Choroid plexus epithelial cell (primary cell): ENCODE data around the gene FAM78A.
A peak's percentile ranks its signal among the peaks of the same experiment; 100 is the strongest.

Source experiments
- DNase-seq: peaks from one replicate; pipeline ENCODE4 v3.0.0-alpha.2; 2010; ENCODE audit warnings: low read depth
- H3K4me3 ChIP-seq: 2 replicates; pipeline ENCODE4 v1.5.1; 2011; ENCODE audit warnings: low read depth, mild to moderate bottlenecking, control low read depth, low read length, moderate library complexity
- TF ChIP-seq, protein P1 (sequence below): conservative IDR thresholded peaks from 2 replicates; pipeline ENCODE4 v1.5.1; 2011; ENCODE audit warnings: low read depth, mild to moderate bottlenecking, control low read depth, inconsistent platforms, low read length, moderate library complexity

Gene FAM78A

DNA sequence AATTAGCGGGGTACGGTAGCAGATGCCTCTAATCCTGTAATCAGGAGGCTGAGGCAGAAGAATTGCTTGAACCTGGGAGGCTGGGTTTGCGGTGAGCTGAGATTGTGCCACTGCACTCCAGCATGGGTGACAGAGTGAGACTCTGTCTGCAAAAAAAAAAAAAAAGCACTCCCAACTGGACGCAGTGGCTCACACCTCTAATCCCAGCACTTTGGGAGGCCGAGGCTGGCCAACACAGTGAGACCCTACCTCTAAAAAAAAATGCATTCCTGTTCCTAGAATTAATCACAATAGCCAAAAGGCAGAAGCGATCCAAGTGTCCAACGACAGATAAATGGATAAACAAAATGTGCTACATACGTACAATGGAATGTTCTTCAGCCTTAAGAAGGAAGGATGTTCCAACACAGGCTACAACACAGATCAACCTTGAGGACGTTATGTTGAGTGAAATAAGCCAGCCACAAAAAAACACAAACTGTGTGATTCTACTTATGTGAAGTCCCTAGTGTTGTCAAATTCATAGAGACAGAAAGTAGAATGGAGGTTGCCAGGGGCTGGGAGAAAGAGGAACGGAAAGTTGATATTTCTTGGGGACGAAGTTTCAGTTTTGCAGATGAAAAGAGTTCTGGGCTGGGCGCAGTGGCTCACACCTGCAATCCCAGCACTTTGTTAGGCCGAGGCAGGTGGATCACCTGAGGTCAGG is 13.8 kb downstream of the FAM78A start:
- H3K4me3 ChIP-seq, result no peak overlapping the region
- TF ChIP-seq, protein P1, sequence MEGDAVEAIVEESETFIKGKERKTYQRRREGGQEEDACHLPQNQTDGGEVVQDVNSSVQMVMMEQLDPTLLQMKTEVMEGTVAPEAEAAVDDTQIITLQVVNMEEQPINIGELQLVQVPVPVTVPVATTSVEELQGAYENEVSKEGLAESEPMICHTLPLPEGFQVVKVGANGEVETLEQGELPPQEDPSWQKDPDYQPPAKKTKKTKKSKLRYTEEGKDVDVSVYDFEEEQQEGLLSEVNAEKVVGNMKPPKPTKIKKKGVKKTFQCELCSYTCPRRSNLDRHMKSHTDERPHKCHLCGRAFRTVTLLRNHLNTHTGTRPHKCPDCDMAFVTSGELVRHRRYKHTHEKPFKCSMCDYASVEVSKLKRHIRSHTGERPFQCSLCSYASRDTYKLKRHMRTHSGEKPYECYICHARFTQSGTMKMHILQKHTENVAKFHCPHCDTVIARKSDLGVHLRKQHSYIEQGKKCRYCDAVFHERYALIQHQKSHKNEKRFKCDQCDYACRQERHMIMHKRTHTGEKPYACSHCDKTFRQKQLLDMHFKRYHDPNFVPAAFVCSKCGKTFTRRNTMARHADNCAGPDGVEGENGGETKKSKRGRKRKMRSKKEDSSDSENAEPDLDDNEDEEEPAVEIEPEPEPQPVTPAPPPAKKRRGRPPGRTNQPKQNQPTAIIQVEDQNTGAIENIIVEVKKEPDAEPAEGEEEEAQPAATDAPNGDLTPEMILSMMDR, result no peak
- DNase-seq, result peak; percentile 44

DNA sequence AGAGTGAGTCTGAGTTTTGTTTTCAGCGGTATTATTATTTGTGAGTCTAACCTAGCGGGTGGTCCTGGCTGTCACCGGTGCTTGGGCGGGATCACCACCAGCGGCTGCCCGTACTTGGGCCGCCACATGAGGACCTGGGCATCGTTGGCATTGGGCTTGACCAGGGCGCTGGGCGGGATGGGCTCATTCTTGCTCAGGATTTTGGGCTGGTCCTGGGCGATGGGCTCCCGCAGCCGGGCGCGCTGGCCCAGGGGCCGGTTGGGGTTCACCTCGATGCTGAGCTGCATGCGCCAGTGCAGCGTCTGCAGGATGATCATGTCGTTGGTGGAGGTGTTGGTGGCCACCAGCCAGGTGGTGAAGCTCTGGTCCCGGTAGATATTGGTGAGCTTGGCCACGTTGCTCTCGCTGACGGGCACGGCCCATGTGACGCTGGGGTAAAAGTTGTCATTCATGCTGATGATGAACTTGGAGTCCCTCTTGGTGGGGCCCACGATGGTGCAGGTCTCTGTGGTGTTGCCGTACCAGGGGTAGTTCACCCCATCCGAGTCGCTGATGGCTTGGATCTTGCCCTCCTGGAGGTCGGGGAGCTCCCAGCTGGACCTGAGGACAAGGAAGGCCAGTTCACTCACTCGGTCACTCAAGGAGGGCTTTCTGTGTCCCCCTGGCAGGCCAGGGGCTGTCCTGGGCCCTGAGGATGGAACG is 15.4 kb downstream of the FAM78A start:
- no peak for DNase-seq
- TF ChIP-seq, protein P1, result no peak
- H3K4me3 ChIP-seq, result no peak overlapping the region

DNA sequence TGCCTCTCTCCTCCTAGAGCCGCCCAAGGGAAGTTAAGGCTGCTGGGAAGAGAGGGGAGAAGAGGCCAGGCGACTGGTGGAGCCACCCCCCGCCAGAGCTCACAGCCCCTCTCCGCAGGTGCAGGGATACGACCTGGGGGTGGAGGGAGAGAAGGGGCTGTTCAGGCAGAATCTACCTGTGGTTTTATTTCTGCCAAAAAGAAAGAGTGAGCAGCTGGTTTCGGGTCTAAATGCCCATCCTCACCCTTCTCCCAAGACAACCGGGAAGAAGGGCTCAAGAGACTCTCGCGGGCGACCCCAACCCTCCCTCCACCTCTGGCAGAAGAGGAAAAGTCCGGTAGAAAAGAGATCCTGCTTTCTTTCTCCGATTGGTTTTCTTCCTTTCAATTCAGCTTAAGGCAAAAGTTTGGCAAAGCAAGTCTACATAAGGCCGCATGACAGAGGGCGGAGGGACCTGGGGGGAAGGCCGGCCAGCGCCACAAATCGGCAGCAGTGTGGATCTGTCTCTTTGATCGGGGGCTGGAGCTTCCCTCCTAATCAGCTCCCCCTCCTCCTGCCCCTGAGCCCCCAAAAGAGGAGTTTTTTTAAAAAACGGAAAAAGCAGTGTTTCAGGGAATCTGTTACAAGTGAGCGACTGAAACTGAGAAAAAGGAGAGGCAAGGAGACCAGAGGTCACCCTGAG is 16.3 kb downstream of the FAM78A start:
- TF ChIP-seq, protein P1, result no peak
- DNase-seq, result no peak
- no peak overlapping the region for H3K4me3 ChIP-seq

DNA sequence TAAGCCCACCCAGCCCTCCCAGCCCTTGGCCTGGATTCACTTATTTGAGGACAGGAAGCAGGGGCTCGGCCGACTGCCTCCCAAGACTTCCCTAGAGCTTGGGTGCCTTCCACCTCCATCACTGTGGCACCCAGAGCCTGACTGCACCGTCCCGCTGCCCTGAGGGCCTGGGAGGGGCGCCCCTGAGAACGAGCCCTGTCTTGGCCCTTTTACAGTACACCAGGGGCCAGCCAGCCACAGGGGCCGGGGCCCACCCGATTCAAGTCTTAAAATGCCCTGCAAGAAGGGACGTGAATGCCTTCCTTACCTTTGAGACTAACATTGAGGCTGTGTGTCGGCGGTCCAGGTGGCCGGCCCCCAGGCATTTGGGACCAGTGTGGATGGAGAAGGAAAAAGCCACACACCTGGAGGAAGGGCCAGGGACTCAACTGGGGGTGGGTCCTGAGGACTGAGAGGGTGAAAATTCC is 16.8 kb downstream of the FAM78A start:
- no peak for DNase-seq
- H3K4me3 ChIP-seq, result no peak overlapping the region
- TF ChIP-seq, protein P1, result no peak

DNA sequence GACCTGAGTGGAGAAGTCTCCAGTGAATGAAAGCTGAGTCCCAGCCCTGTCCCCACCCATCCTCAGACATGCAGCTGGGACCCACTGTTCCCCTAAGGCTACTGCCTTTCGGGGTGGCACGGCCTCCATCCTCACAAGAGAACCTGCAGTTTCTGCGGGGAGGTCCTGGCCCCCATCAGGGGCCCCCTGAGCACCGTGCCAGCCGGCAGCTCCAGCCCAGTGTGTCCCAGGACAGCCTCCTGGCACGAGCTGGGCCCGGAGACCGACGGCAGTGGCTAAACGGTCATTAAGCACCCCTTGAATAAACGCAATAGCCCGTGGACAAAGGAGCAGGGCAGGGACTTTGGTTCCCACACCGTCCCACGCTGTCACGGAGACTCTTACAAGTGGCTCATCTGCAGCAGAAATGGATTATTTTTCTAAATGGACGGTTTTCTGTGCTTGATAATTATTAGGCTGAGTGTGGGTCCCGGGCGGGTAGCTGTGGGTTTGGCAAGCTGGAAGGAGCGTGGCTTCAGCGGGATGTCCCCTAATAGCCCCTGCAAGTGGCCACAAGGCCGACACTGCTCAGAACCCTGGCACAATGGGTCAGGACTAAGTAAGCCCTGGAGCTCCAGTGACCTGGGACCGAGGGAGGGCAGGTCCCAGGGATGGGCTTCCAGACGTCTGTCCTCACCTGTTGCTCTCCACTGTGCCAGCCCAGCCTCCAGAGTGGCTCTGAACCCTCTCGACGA is 17.4 kb downstream of the FAM78A start:
- DNase-seq, result no peak
- TF ChIP-seq, protein P1, result no peak
- H3K4me3 ChIP-seq, result no peak overlapping the region

DNA sequence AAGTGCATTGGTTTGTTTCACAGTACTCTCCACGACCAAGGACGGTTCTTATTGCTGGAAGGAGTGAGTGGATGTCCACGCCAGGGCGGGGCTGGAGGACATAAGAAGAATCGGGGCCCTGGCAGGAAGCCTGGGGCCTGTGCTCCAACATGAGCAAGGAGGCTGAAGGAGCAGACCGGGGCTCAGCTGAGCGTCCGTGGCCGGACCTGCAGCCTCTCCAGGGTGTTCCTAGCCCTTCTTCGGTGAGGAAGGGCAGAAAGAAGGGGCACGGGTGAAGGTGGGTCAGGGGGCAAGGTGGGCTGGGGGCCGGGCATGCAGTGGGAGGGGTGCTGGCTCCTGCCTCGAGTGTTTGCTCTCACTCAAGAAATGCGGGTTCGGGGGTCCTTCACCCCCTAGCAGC is 18.1 kb downstream of the FAM78A start:
- TF ChIP-seq, protein P1, result no peak
- no peak overlapping the region for H3K4me3 ChIP-seq
- no peak for DNase-seq
